ENCODE measurements around the gene ADGRV1.
"Not testable (repeated sequence)": the region's sequence is repeated elsewhere in the genome, so short reads cannot be mapped to it uniquely, and the experiment has no call there.

ADGRV1 gene

DNA sequence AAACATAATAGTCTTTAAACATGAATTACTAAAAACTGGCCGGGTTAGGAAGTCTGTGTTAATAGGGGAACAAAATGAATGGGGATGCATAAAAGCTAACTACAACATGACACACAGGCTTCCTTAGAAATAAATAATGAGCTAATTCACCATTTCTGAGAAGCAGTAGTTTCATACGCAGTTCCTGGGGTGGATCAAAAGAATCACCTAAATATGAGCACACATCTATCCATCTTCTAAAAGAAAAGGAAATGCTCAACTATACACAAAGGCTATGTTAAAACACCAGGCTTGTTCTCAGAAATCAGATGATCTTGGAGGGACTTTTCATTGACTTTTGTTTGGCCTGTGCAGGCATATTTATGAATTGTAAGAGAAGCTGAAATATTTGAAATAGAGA is 451.5 kb downstream of the ADGRV1 start:
- no peak for DNase-seq

- DNase-seq = no peak
Observed at GRCh38 chr5:91011029-91011428, 452.4 kb downstream of the ADGRV1 start.

GRCh38 chr5:91012867-91013266 is 454.3 kb downstream of the ADGRV1 start:
- DNase-seq = not testable (repeated sequence)

- DNase-seq = no peak
Observed at GRCh38 chr5:91016322-91016721, 457.7 kb downstream of the ADGRV1 start.

GRCh38 chr5:91016954-91017700 is 458.5 kb downstream of the ADGRV1 start:
- no peak for DNase-seq

DNA sequence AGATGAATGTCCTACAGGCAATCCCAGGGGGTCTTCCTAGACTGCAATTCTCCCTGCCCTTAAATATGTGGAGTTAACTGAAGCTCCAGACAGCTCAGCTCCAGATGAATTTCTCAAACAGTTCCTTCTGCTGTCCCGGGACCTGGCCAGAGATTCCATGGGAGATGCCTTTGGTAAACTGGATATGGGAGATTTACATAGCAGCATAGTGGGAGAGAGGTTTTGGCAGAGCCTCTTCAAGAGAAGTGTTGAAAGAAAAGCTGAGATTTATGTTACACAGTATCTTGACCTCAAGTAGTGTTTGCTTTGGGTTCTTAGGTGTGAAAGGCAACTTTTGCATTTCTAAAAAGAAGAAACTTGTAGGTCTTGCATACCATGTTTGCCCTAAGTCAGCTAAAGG is 459.6 kb downstream of the ADGRV1 start:
- no peak for DNase-seq

DNA sequence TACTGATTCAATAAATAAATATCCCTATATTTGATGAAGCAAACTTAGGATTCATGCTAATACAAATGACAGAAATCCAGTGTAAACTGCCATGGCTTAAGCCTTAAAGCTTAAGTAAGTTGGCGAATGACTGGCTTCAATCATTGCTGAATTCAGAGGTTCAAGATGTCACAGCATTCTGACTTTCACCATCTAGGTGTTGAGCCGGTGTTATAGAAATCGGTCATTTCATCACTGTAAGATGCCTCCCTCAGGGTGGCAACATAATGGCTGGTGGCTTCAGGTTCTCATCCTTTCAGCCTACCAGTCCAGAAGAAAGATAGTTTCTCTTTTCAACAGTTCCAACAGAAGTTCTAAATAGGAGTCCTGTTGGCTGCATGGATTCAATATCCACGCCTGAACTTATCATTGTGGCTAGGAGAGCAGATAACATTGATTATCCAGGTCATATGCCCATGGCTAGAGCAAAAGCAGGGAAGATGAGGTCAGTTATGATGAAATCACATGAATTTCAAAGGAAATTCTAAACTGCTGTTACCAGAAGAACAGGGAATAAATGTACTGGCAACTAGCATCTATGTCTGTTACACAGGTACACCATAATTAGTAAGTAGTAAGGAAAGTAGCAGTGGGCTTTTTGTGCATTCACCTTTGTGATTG is 460.2 kb downstream of the ADGRV1 start:
- no peak for DNase-seq

- no peak for DNase-seq
Observed at GRCh38 chr5:91020065-91020800, 461.6 kb downstream of the ADGRV1 start.

DNA sequence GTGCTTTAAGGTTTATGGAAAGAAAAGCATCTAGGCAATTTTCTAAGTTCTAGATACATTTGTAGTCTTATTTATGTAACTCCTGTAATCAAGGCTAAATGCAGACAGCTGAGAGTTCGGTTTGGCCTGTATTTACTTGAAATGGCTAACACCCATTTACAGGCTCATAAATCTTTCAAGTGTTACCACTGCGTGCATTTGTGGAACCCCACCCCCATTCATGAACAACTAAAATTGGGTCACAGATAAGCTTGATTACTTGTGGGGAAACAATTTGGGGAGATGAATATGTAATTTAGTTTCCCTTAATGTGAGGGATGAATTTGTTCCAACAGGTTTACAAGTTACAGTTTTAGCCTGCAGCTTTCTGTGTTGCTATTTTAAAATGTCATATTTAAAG is 463.9 kb downstream of the ADGRV1 start:
- DNase-seq = no peak

- DNase-seq = no peak
Observed at GRCh38 chr5:91024206-91024605, 465.6 kb downstream of the ADGRV1 start.

DNA sequence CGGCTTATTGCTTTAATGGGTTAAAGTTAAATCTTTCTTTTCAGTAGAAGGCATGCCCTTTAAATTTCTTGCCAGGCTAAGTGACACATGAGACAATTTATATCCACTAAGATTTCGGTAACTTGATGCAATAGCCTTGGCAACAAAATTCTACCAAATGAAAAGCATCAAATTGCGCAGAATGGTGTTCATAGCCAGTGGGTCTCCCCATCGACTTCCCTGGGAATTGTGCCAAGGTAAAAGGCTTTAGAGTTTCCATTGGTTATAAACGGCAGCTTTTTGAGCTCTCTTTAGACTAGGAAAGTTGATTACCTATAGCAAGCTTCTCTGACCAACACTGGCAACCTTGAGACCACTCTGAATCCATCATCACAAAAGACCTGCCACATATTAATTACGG is 466.1 kb downstream of the ADGRV1 start:
- no peak for DNase-seq

DNA sequence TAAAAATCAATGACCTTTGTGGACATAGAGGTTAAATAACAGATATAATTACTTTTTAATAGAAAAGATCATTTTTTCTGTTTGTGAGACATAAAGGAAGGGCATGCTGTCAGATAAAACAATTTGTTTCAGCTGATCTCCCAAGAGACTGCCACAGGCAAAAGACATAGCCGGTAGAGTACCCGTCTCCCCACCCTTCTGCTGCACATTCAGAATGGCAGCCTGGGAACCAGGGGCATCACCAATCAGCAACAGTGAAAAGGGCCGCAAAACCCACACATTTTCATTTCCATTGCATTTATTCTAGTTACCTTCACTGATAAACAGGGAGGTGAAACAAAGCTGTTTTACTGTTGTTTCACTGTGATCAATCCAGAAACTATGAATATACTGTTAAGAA is 466.9 kb downstream of the ADGRV1 start:
- DNase-seq = no peak

DNA sequence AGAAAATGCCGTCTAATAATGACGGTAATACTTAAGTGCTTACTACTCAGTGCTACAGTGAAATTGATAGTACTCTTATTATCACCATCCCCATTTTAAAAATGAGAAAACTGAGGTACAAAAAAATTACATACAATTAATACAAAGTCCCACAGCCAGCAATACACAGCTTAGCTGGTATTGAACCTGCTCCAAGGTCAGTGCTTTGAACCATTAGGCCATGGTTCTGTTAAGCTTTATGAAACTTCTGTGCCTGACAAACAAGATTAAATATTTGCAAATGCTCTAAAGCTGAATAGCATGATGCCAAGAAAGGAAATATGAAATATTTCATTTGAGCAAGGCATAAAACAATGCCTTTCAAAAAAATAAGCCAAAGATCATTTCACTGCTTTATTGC is 467.4 kb downstream of the ADGRV1 start:
- DNase-seq = no peak

DNA sequence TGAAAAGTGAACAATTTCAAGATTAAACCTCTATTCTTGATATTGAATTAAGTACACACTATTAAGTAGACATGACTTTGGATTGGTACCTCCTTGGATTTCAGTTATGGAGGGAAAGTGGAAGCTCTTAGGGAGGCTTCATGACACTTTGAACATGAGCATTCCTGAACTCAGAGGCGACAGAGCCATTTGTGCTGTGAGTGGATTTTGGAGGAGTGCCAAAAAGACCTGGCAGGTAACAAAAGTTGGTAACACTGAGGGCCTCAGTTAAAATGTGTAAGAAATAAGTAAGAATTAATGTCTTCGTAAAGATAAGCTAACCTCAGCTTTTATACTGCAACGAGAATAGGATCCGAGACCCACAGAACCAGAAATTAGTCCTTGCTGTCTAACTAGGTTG is 467.9 kb downstream of the ADGRV1 start:
- no peak for DNase-seq

GRCh38 chr5:91027405-91028139 is 469.0 kb downstream of the ADGRV1 start:
- no peak for DNase-seq

GRCh38 chr5:91028499-91028956 is 469.9 kb downstream of the ADGRV1 start:
- DNase-seq = no peak

GRCh38 chr5:91030521-91031401 is 472.2 kb downstream of the ADGRV1 start:
- DNase-seq = no peak

DNA sequence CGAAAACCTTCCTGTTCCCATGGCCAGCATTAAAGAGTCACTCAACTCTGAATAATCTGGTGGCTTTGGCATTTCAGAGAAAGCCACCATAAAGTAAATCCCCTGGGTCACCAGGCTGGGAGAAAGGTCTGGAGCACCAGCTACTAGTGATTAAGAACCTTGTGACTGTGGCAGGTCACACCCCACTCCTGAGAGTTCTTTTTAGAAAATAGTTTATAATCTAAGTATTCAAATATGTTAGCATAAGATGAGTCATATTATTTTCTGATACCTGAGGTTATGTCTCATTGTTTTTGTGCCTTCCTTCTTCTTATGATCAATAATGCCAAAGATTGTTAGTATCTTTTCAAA is 472.8 kb downstream of the ADGRV1 start:
- DNase-seq = no peak

DNA sequence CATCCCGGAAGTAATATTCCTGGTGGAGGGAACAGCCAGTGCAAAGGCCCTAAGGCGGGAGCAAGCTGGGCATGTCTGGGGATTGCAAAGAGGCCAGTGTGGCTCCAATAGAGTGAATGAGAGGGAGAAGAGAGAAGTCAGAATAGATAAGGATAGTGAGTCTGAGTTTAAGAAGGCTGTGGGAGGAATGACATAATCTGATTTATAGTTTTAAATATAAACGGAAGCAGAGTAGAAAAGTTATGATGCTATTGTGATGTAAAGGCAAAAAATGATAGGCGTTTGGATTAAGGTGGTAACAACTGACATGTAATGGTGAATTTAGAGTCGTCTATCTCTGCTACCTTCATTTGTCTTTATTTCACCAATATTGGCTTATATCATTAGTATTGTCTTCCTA is 473.5 kb downstream of the ADGRV1 start:
- no peak for DNase-seq

DNA sequence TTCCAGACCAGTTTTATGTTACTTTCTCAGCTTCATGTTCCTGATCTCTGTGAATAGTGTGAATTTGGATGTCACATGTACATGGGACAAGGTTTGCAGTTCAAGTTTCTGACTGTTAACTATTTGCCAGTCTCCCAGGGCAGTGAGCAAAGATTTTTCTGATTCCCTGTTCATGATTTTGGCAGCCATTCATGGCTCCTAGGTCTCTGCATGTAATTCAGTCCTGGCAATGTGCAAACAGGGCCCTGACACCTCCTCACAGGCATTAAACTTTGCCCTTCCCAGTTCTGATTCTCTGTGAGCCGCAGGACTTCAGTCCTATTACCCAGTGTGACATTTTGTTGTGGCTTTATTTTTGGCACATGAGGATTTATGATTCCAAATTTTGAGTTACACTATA is 474.8 kb downstream of the ADGRV1 start:
- DNase-seq = no peak

DNA sequence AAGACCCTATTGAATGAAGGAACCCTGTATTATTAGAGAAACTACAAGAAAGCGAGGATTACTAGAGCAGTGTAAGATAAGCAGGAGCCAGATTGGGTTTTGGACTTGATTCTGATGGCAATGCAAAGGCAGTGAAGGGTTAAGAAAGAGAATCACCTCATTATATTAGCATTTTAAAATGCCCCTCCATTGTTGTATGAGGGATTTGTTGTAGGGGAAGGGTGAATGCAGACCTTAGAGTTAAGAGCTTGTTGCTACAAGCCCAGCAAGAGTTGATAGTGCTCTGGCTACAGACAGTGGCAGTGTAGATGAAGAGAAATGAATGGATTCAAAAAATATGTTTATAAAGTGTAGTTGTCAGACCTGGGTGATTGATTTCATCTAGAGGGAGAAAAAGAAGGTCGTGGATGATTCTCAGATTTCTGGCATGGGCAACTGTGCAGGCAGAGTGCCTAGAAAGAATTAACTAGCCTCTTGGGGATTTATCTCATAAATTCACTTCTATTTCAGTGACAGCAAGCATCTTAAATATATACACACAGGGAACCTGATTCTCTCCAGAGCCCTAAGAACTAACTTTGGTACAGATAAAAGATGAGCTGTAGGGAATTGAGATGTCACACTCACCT is 479.7 kb downstream of the ADGRV1 start:
- DNase-seq = no peak

GRCh38 chr5:91041132-91041531 is 482.5 kb downstream of the ADGRV1 start:
- DNase-seq = not testable (repeated sequence)

Data from stimulated activated CD4-positive, alpha-beta T cell treated with anti-CD3 and anti-CD28 coated beads, Interleukin-2, amount 100 ng/mL, for 24 hours (primary cell).